ENCODE results near the gene SLMAP. TPM values are rescaled to one million over a fixed set of nuclear protein-coding genes. Genes with fewer than 3 reads are reported as not detected.

SLMAP gene
- total RNA-seq, 4 donors from 2014 or later, result 49.5 to 56.0 (median 51.0) TPM

DNA sequence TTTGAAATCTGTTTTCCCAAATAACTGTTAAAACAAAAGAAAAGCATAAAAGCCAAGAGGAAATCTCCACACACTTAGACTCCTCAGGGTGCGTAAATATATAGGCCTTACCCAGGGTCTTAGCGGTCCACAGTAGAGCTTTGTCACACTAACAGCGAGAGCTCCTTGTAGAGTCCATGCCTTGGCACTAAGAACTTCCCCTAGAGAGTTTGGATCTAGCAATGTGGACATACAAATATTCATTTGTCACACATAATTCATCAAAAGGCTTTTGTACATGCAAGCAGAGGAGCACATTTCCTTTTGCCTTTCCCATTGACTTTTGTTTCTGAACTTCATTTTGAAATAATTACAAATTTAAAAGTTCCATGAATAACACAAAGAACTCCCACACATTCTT is 11.0 kb upstream of the SLMAP start:
- no peak overlapping the region for H3K4me3 ChIP-seq (ENCODE audit: low read depth, poor library complexity, severe bottlenecking)
- intact Hi-C loops (cut with DNase I; ENCODE audit: low total_unique reads), result no loop called here
- no peak for DNase-seq (ENCODE audit: low spot score in 2 of 2)
- WGBS, 2 donors, result 86 to 96% methylated on average over 3 of the region's 3 CpGs
- TF ChIP-seq POLR2A (IDR thresholded peaks at IDR 0.05), result no peak
- TF ChIP-seq, protein P1, sequence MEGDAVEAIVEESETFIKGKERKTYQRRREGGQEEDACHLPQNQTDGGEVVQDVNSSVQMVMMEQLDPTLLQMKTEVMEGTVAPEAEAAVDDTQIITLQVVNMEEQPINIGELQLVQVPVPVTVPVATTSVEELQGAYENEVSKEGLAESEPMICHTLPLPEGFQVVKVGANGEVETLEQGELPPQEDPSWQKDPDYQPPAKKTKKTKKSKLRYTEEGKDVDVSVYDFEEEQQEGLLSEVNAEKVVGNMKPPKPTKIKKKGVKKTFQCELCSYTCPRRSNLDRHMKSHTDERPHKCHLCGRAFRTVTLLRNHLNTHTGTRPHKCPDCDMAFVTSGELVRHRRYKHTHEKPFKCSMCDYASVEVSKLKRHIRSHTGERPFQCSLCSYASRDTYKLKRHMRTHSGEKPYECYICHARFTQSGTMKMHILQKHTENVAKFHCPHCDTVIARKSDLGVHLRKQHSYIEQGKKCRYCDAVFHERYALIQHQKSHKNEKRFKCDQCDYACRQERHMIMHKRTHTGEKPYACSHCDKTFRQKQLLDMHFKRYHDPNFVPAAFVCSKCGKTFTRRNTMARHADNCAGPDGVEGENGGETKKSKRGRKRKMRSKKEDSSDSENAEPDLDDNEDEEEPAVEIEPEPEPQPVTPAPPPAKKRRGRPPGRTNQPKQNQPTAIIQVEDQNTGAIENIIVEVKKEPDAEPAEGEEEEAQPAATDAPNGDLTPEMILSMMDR (IDR thresholded peaks at IDR 0.05), result no peak

DNA sequence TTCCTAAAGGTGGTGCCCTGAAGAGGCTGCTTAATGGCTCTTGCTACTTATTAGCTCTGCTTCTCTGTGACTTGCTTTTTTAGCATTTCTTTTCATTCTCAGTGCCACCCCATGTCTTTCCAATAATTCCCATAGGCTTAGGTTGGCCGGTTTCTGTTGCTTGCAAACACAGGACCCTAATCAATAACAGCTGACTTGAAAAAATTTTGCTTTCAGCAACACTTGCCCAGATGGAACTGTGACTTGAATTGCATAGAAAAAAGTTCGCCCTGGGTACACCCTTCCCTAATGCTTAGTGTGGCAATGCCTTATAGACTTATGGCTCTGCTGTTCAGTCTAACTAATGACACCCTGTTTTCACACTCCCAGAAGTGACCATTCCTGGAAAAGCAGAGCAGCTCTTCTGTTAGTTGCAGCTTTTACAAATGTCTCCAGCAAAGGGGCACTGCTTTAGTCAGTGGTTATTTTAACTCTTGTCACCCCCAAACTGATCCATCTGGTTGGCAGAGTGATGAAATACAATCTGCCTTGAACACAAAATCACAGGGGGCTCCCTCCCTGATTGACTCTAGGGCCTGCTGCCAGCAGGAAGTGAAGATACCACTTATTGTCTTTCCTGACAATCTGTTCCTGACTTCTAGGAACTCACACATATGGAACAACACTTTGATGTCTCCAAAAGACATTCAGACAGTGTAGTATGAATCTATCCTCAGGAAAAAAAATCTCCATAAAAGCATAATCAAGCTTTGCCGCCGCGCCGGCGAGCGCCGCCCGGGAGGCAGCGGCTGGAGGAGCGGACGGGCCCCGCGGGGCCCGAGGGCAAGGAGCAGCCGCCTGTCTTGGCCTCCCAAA is 9.7 kb upstream of the SLMAP start:
- no peak overlapping the region for H3K4me3 ChIP-seq (ENCODE audit: low read depth, poor library complexity, severe bottlenecking)
- no peak for TF ChIP-seq POLR2A (IDR thresholded peaks at IDR 0.05)
- TF ChIP-seq, protein P1 (IDR thresholded peaks at IDR 0.05), result no peak
- intact Hi-C loops (cut with DNase I; ENCODE audit: low total_unique reads), result no loop called here
- DNase-seq (ENCODE audit: low spot score in 2 of 2), result no peak
- 63 to 64% methylated on average over 17 of the region's 17 CpGs for WGBS, 2 donors

DNA sequence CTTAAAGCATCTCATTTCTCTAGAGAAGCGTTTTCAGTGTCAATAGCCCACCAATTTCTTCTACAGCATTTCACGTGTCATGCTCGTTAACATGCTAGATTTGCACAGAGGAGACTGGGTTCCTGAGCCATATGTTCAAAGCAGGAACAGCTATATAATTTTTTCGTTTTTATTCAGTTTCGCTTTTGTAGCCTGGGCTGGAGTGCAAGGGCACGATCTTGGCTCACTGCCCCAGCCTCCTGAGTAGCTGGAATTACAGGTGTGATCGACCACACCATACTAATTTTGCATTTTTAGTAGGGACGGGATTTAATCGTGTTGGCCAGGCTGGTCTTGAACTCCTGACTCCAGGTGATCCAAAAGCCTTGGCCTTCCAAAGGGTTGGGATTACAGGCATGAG is 6.6 kb upstream of the SLMAP start:
- no peak overlapping the region for H3K4me3 ChIP-seq (ENCODE audit: low read depth, poor library complexity, severe bottlenecking)
- 93 to 95% methylated on average over 9 of the region's 9 CpGs for WGBS, 2 donors
- TF ChIP-seq POLR2A (IDR thresholded peaks at IDR 0.05), result no peak
- TF ChIP-seq, protein P1 (IDR thresholded peaks at IDR 0.05), result no peak
- DNase-seq (ENCODE audit: low spot score in 2 of 2), result no peak
- intact Hi-C loops (cut with DNase I; ENCODE audit: low total_unique reads), result no loop called here

DNA sequence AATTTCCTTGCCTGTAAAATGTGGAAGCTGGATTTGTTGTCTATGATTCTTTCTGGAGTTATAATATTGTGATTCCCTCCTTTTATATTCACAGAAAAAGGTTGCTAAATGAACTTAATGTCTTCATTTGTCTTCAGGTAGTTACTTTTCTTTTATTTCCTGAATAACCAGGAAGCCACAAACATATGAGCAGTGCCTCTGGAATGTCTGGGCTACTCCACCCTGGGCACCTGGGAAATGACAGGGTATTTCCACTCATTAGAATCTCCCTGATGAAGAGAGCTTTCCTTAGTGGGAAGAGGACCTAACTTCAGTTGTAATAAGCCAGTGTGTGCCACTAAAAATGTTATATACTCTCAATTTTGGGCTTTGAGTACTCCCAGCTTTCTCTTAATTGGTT is 3.8 kb upstream of the SLMAP start:
- DNase-seq (ENCODE audit: low spot score in 2 of 2), result no peak
- intact Hi-C loops (cut with DNase I; ENCODE audit: low total_unique reads), result no loop called here
- H3K4me3 ChIP-seq (ENCODE audit: low read depth, poor library complexity, severe bottlenecking), result no peak overlapping the region
- TF ChIP-seq POLR2A (IDR thresholded peaks at IDR 0.05), result no peak
- TF ChIP-seq, protein P1 (IDR thresholded peaks at IDR 0.05), result no peak

DNA sequence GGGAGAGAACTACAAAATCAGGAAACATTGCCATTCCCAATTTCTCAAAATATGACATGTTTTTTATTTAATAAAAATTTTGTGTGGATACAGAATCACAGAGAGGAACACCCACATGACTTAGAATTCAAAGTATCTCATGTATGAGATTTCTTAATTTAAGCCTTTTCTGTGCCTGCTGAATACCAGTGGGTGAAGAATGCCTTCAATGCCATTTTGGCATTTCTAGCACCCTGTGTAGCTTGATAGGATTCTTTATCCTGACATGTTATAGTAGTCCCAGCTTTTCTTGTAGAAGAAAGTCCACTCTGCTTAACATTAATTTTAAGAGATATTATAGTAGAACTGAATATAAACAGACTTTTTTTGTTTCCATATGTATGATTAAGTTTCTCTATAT is 3.1 kb upstream of the SLMAP start:
- no peak for TF ChIP-seq POLR2A (IDR thresholded peaks at IDR 0.05)
- TF ChIP-seq, protein P1 (IDR thresholded peaks at IDR 0.05), result no peak
- intact Hi-C loops (cut with DNase I; ENCODE audit: low total_unique reads), result no loop called here
- DNase-seq (ENCODE audit: low spot score in 2 of 2), result no peak
- H3K4me3 ChIP-seq (ENCODE audit: low read depth, poor library complexity, severe bottlenecking), result no peak overlapping the region

DNA sequence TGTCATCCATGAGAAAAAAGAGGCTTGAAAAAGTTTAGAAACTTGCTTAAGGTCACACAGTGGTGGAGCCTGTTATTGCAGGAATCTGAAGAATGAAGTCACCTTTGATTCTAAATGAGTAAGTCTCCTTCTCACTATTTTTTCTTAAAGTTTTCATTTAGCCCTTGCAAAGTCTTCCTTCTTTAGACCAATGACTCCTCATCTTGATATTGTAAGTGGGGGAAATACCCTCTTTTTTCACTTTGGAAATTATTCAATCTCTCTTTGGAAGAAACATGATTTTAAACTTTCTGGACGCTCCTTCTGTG is 787 bp upstream of the SLMAP start:
- 0% methylated on average over 1 of the region's 1 CpG for WGBS, 2 donors
- DNase-seq (ENCODE audit: low spot score in 2 of 2), result no peak
- intact Hi-C loops (cut with DNase I; ENCODE audit: low total_unique reads), result loop anchor here (5.0 kb wide), 1 partner anchor 63 kb away; the partner anchor contains the start of gene DENND6A
- no peak for TF ChIP-seq POLR2A (IDR thresholded peaks at IDR 0.05)
- TF ChIP-seq, protein P1 (IDR thresholded peaks at IDR 0.05), result no peak
- no peak overlapping the region for H3K4me3 ChIP-seq (ENCODE audit: low read depth, poor library complexity, severe bottlenecking)

Data from lower leg skin (tissue), 4 donors.